NCI-H1092 treated with DMSO at 0.1 percent for 48 hours (cell line): Measurements from ENCODE around the gene WIPF3.
"Not testable (repeated sequence)": the region's sequence is repeated elsewhere in the genome, so short reads cannot be mapped to it uniquely, and the experiment has no call there.

Source experiments
- DNase-seq: peaks from one replicate; lab custom pipeline; 2025; lab: John Stamatoyannopoulos, UW

Gene WIPF3

GRCh38 chr7:29955075-29955792, 148.9 kb downstream of the WIPF3 start:
- no peak for DNase-seq

- no peak for DNase-seq
Measured at GRCh38 chr7:29955799-29956486, 149.6 kb downstream of the WIPF3 start.

- DNase-seq = no peak
Measured at GRCh38 chr7:29956487-29956836, 150.2 kb downstream of the WIPF3 start.

GRCh38 chr7:29957521-29958310, 151.4 kb downstream of the WIPF3 start:
- peak; percentile 69 for DNase-seq

- no peak for DNase-seq
Measured at GRCh38 chr7:29958667-29959358, 152.5 kb downstream of the WIPF3 start.

- DNase-seq = not testable (repeated sequence)
Measured at GRCh38 chr7:29961611-29962010, 155.3 kb downstream of the WIPF3 start.

- no peak for DNase-seq
Measured at GRCh38 chr7:29962035-29962434, 155.7 kb downstream of the WIPF3 start.

- DNase-seq = no peak
Measured at GRCh38 chr7:29965030-29965429, 158.7 kb downstream of the WIPF3 start.
